ENCODE measurements around the gene FHAD1. TPM values are rescaled to one million over a fixed set of nuclear protein-coding genes. Genes with fewer than 3 reads are reported as not detected.

FHAD1 gene
- total and polyA plus RNA-seq, 2 donors (not counting 1 experiment from before 2014, with no cell fraction given), result not detected

- Histone ChIP-seq H4K20me1 (ENCODE audit: control insufficient read depth, insufficient read depth, low read length, poor library complexity, severe bottlenecking) (peaks cover 37% of the 10 kb centered on the region), H3K27me3 (replicated peaks in 1 of 4; ENCODE audit: control extremely low read depth in 1 of 4, control insufficient read depth in 3 of 4, insufficient read depth in 4 of 4, low read length in 3 of 4) (no peaks in the 10 kb centered on the region), H3K27ac (ENCODE audit: low read length in 2 of 2) (no peak overlapping the region), H3K4me1 (ENCODE audit: control insufficient read depth in 2 of 2, insufficient read depth in 2 of 2, low read length in 2 of 2) (no peaks in the 10 kb centered on the region), H3K4me2 (replicated peaks; ENCODE audit: low read depth, low read length, poor library complexity, severe bottlenecking) (no peak overlapping the region), H3K4me3 (ENCODE audit: control extremely low read depth in 1 of 5, extremely low read depth in 1 of 5, insufficient read depth in 1 of 5, low read depth in 2 of 5, low read length in 4 of 5) (no peak overlapping the region), H3K79me2 (ENCODE audit: control insufficient read depth, insufficient read depth, low read length) (no peaks in the 10 kb centered on the region), H2AFZ (ENCODE audit: insufficient read depth, low read depth, low read length, poor library complexity, severe bottlenecking) (no peak overlapping the region), H3K9ac (ENCODE audit: low read length) (no peak overlapping the region), H3K9me3 (ENCODE audit: control extremely low read depth in 1 of 3, control insufficient read depth in 2 of 3, insufficient read depth in 1 of 3, low read length in 2 of 3) (no peaks in the 10 kb centered on the region), H3K36me3 (replicated peaks in 1 of 2; ENCODE audit: control extremely low read depth in 1 of 2, control insufficient read depth in 1 of 2, extremely low read depth in 1 of 2, insufficient read depth in 2 of 2, low read length in 1 of 2) (peaks cover 0 to 22% of the 10 kb centered on the region in 2 experiments)
- no peak overlapping the region for H3K4me3 Mint-ChIP-seq
- no peak overlapping the region for H3K27ac Mint-ChIP-seq
- H3K4me1 Mint-ChIP-seq, result no peaks in the 10 kb centered on the region
- WGBS (ENCODE audit: insufficient coverage), result 96% methylated on average over 9 of the region's 18 CpGs
- no peak for DNase-seq
- no peaks in the 10 kb centered on the region for H3K27me3 Mint-ChIP-seq
- no peak for ATAC-seq (ENCODE audit: low read depth)
- intact Hi-C loops (cut with micrococcal nuclease), result no loop called here
- no peak for TF ChIP-seq EZH2 (IDR thresholded peaks at IDR 0.05; ENCODE audit: borderline replicate concordance, insufficient read depth, low read depth, low read length, poor library complexity, severe bottlenecking)
- TF ChIP-seq, protein P1, sequence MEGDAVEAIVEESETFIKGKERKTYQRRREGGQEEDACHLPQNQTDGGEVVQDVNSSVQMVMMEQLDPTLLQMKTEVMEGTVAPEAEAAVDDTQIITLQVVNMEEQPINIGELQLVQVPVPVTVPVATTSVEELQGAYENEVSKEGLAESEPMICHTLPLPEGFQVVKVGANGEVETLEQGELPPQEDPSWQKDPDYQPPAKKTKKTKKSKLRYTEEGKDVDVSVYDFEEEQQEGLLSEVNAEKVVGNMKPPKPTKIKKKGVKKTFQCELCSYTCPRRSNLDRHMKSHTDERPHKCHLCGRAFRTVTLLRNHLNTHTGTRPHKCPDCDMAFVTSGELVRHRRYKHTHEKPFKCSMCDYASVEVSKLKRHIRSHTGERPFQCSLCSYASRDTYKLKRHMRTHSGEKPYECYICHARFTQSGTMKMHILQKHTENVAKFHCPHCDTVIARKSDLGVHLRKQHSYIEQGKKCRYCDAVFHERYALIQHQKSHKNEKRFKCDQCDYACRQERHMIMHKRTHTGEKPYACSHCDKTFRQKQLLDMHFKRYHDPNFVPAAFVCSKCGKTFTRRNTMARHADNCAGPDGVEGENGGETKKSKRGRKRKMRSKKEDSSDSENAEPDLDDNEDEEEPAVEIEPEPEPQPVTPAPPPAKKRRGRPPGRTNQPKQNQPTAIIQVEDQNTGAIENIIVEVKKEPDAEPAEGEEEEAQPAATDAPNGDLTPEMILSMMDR (IDR thresholded peaks at IDR 0.05), result no peak
- CTCF ChIA-PET, result interaction anchor here (1.2 to 9.6 kb wide), 3 partner anchors 100 to 109 kb away, joined by 3 to 292 read pairs (median 43); no protein-coding TSS in a partner anchor
- H3K9me3 Mint-ChIP-seq (ENCODE audit: insufficient read depth), result no peaks in the 10 kb centered on the region
- POLR2A ChIA-PET, result interaction anchor here (1.2 kb wide), 1 partner anchor 19 kb away, joined by 3 read pairs; the partner anchor contains the start of gene EFHD2
Measured at GRCh38 chr1:15428815-15429435, 181.9 kb downstream of the FHAD1 start.

- ChIA-PET CTCF (interaction anchor here (1.0 to 9.6 kb wide), 4 partner anchors 98 to 301 kb away, joined by 3 to 292 read pairs (median 30); no protein-coding TSS in a partner anchor), POLR2A (no interaction called here)
- Histone ChIP-seq H3K4me1 (ENCODE audit: control insufficient read depth in 2 of 2, insufficient read depth in 2 of 2, low read length in 2 of 2) (no peaks in the 10 kb centered on the region), H3K4me2 (replicated peaks; ENCODE audit: low read depth, low read length, poor library complexity, severe bottlenecking) (no peak overlapping the region), H3K9me3 (ENCODE audit: control extremely low read depth in 1 of 3, control insufficient read depth in 2 of 3, insufficient read depth in 1 of 3, low read length in 2 of 3) (no peaks in the 10 kb centered on the region), H3K9ac (ENCODE audit: low read length) (no peak overlapping the region), H3K79me2 (ENCODE audit: control insufficient read depth, insufficient read depth, low read length) (no peaks in the 10 kb centered on the region), H3K36me3 (replicated peaks in 1 of 2; ENCODE audit: control extremely low read depth in 1 of 2, control insufficient read depth in 1 of 2, extremely low read depth in 1 of 2, insufficient read depth in 2 of 2, low read length in 1 of 2) (peaks cover 0 to 22% of the 10 kb centered on the region in 2 experiments), H3K27me3 (replicated peaks in 1 of 4; ENCODE audit: control extremely low read depth in 1 of 4, control insufficient read depth in 3 of 4, insufficient read depth in 4 of 4, low read length in 3 of 4) (no peaks in the 10 kb centered on the region), H4K20me1 (ENCODE audit: control insufficient read depth, insufficient read depth, low read length, poor library complexity, severe bottlenecking) (peaks cover 29% of the 10 kb centered on the region), H3K4me3 (ENCODE audit: control extremely low read depth in 1 of 5, extremely low read depth in 1 of 5, insufficient read depth in 1 of 5, low read depth in 2 of 5, low read length in 4 of 5) (no peak overlapping the region), H3K27ac (ENCODE audit: low read length in 2 of 2) (no peak overlapping the region), H2AFZ (ENCODE audit: insufficient read depth, low read depth, low read length, poor library complexity, severe bottlenecking) (no peak overlapping the region)
- no peak for DNase-seq
- H3K27ac Mint-ChIP-seq, result no peak overlapping the region
- WGBS (ENCODE audit: insufficient coverage), result 87% methylated on average over 17 of the region's 19 CpGs
- H3K9me3 Mint-ChIP-seq (ENCODE audit: insufficient read depth), result no peaks in the 10 kb centered on the region
- no peak for TF ChIP-seq EZH2 (IDR thresholded peaks at IDR 0.05; ENCODE audit: borderline replicate concordance, insufficient read depth, low read depth, low read length, poor library complexity, severe bottlenecking)
- TF ChIP-seq, protein P1 (IDR thresholded peaks at IDR 0.05), result no peak
- H3K4me1 Mint-ChIP-seq, result no peaks in the 10 kb centered on the region
- ATAC-seq (ENCODE audit: low read depth), result no peak
- no peaks in the 10 kb centered on the region for H3K27me3 Mint-ChIP-seq
- intact Hi-C loops (cut with micrococcal nuclease), result loop anchor here (5.0 kb wide), 1 partner anchor 47 kb away; no protein-coding TSS in a partner anchor
- no peak overlapping the region for H3K4me3 Mint-ChIP-seq
Measured at GRCh38 chr1:15429701-15430149, 182.7 kb downstream of the FHAD1 start.
